ENCODE data around the gene FREM1.

DNA sequence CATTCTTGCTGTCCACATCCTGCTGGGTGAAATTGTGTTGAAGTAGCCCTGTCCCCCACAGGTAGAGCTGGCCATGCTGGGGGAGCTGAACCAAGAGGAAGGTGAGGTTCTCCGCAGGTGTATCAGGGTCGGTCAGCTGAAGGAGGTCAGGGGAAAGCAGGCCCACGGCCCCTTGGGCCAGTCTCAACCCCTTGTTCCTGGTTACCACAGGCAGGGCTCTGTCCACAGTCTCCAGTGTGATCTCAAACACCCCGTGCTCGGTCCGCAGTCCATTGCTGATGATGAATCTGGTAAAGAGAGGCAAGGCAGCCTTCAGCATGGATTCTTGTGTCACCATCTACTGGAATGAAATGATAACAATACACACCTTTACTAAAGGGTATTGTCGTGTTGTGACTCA lies 134.3 kb downstream of the FREM1 start:
- TF ChIP-seq, protein P1, sequence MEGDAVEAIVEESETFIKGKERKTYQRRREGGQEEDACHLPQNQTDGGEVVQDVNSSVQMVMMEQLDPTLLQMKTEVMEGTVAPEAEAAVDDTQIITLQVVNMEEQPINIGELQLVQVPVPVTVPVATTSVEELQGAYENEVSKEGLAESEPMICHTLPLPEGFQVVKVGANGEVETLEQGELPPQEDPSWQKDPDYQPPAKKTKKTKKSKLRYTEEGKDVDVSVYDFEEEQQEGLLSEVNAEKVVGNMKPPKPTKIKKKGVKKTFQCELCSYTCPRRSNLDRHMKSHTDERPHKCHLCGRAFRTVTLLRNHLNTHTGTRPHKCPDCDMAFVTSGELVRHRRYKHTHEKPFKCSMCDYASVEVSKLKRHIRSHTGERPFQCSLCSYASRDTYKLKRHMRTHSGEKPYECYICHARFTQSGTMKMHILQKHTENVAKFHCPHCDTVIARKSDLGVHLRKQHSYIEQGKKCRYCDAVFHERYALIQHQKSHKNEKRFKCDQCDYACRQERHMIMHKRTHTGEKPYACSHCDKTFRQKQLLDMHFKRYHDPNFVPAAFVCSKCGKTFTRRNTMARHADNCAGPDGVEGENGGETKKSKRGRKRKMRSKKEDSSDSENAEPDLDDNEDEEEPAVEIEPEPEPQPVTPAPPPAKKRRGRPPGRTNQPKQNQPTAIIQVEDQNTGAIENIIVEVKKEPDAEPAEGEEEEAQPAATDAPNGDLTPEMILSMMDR (IDR thresholded peaks at IDR 0.05), result no peak
- TF ChIP-seq POLR2AphosphoS5 (IDR thresholded peaks at IDR 0.05), result no peak
